GM10266 (cell line): ENCODE data around the gene ASTN2.

ENCODE experiments used
- DNase-seq: peaks from one replicate; pipeline ENCODE4 v3.0.0; 2012; ENCODE audit errors: extremely low spot score
- TF ChIP-seq, protein P1 (sequence below): IDR thresholded peaks from 2 replicates; pipeline ENCODE4 v1.5.1; 2012; ENCODE audit warnings: mild to moderate bottlenecking, low read depth; ENCODE audit not compliant: control insufficient read depth, insufficient read depth; ENCODE audit errors: missing control alignments

The ASTN2 gene

DNA sequence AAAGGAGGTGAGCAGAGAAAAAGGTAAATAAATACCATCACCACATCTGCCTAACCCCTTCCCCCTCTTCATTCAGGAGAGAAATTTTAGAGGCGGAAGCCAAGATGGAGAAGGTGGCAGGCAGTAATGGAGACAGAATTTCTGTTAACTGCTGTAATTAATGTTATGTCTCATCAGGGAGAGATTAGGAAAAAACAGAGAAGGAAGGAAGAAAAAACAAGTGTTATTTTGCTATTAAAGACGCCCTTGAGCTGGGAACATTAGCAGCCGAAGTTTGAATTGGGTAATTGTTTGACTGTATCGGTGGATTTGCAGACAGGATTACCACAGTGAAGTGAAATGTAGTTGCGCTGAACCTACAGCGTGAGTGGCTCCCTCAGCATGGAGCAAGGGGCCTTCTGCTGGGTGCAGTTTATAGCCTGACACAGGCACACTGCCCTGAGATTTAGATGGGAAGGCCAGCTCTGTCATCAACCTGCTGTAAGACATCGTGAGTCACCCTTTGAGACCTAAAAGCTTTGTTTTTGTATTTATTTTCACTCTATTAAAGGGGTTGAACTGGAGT, 136.3 kb downstream of the ASTN2 start:
- TF ChIP-seq, protein P1, sequence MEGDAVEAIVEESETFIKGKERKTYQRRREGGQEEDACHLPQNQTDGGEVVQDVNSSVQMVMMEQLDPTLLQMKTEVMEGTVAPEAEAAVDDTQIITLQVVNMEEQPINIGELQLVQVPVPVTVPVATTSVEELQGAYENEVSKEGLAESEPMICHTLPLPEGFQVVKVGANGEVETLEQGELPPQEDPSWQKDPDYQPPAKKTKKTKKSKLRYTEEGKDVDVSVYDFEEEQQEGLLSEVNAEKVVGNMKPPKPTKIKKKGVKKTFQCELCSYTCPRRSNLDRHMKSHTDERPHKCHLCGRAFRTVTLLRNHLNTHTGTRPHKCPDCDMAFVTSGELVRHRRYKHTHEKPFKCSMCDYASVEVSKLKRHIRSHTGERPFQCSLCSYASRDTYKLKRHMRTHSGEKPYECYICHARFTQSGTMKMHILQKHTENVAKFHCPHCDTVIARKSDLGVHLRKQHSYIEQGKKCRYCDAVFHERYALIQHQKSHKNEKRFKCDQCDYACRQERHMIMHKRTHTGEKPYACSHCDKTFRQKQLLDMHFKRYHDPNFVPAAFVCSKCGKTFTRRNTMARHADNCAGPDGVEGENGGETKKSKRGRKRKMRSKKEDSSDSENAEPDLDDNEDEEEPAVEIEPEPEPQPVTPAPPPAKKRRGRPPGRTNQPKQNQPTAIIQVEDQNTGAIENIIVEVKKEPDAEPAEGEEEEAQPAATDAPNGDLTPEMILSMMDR, result no peak
- no peak for DNase-seq

DNA sequence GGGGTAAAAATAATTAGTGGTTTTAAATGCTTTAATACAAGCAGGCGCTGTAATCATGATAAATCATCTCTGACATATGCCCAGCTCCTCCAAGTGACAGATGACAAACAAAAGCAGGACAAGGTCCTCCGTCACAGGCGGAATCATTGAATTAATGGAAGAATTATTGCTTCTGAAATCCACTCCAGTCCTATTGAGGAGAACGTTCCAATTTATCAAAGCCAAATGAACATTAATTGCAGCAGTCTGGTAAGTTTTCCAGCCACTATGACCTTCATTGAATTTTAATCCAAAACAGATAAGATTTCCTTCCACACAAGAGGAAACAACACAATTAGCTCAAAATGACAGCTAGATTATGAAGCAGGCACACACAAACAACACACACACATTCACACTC, 136.8 kb downstream of the ASTN2 start:
- DNase-seq, result no peak
- TF ChIP-seq, protein P1, result no peak

DNA sequence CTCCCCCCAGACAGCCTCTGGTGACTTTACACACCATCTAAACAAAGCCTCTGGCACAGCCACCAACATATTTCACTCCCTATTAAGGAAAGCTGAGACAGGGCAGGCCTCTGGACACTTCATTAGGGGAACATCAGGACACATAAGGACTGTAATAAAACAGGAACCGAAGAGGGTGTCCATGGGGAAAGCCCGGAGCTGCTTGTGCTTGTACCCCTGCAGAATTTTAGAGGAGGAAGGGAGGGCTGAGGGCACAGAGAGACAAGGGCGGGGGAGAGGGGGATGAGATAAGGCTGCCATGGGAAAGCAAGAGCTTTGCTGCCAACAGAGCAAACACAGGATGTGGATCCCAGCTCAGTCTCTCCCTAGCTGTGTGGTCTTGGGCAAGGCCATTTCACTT, 138.4 kb downstream of the ASTN2 start:
- TF ChIP-seq, protein P1, result no peak
- DNase-seq, result no peak

DNA sequence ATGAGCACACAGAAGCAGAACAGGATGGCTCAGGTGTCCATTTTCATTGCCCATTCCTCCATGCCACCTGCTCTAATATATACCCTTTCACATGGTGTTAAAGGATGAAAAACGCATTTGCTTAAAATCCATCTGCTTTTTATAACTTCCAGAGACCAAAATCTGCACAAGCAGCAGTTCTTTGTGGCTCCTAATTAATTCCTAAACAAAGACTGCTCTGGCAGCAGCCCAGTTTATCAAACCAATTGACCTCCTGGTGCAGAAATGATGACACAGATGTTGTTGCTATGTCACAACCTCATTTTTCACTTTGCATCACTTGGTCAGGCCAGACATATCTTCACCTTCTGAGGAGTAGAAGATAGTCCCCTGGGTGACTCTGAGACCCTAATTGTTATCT, 141.2 kb downstream of the ASTN2 start:
- TF ChIP-seq, protein P1, result no peak
- no peak for DNase-seq

DNA sequence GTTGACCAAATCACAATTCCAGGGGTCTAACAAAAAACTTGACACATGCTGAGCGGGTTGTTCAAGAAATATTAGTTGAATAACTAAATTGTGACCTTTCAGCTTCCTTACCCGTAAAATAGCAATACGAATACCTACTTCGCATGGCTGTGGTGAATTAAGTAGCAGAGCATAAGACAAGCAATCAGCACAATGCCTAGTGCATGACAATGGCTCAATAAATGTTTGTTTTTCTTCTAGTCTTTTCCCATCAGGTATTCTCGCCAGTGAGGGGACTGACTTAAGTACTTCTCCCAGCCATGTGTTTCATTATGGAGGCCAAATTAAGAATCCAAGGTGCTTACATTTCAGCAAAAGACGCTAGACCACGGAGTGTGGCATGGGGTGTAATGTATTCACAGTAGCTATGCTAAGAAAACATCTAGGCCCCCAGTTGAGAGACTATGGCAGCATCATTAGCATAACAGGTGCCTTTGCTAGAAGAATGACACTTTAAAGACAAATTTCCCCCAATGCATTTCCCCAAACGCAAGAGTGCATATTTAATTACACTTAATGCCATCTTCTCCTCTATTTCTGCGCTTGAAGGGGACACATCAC, 145.9 kb downstream of the ASTN2 start:
- no peak for DNase-seq

DNA sequence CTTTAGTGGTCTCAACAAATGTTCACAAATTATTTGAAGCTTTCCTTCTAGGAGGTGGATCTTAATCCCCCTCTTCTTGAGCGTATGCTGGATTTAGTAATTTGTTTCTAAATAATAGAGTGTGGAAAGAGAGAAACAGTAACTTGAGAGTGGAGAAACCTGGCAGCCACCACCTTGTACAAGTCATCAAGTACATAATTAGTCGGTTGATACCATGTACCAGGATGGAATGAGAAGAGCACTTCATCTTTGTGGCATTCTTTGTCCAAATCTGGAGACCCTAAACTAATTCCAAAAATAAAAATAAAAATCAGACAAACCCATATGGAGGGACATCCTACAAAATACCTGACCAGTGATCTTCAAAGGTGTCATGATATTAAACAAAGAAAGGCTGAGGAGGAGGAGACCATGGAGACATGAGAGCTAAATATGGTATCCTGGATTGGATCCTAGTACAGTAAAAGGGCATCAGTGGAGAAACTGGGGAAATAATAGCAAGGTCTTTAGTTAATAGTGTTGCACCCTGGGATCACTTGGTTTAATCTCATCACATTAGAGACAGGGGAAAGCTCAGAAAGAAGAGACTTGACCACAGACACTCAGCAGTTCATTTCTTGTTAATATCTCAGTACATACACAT, 147.9 kb downstream of the ASTN2 start:
- TF ChIP-seq, protein P1, result no peak
- DNase-seq, result no peak

More for the DNA sequence above, 145.9 kb downstream of the ASTN2 start:
- TF ChIP-seq, protein P1, result no peak

DNA sequence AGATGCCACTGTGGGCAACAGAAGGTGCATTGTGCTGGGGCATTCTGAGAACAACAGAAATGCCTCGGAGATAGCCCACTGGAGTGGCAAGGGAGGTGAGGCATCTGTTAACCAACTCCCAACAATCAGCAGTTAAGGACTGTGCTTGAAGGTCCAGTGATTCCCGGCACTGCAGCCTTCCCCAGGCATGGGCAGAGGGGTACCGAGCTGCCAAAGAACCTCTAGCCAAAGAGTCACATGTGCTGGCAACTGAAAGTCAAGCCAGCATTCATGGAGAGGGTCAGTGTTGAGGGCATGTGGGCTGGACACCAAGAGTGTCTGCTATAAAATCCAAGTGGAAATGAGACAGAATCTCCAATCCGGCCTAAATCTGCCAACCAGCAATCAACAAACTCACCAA, 149.6 kb downstream of the ASTN2 start:
- no peak for DNase-seq
- TF ChIP-seq, protein P1, result no peak
